CD14-positive monocyte (primary cell): ENCODE measurements around the gene NFAM1. TPM values are rescaled to one million over a fixed set of nuclear protein-coding genes. Genes with fewer than 3 reads are reported as not detected.

Source experiments
- DNase-seq, 3 donors: peaks; one replicate each; pipeline ENCODE4 v3.0.0-alpha.2; 2011 to 2022
- H2AFZ ChIP-seq: 2 replicates; pipeline ENCODE4 v1.6.0; 2012; ENCODE audit warnings: mild to moderate bottlenecking, low read depth, low read length, inconsistent platforms; ENCODE audit not compliant: insufficient read depth, poor library complexity, severe bottlenecking
- H3K27ac ChIP-seq, 2 donors: 1 replicate in 1 of 2; 2 replicates in 1 of 2; pipeline ENCODE4 v1.5.1; 2012 to 2013; ENCODE audit warnings: low read length in 2 of 2, control low read depth in 1 of 2, inconsistent platforms in 1 of 2, low read depth in 1 of 2, mild to moderate bottlenecking in 1 of 2
- H3K27me3 ChIP-seq, 2 donors: one replicate each; pipeline versions ENCODE4 v1.6.0 to v1.6.1; 2011 to 2013; ENCODE audit warnings: low read length in 2 of 2; ENCODE audit not compliant: control insufficient read depth in 2 of 2, insufficient read depth in 2 of 2
- H3K36me3 ChIP-seq, 2 donors: replicated peaks in 1 of 2; 1 replicate in 1 of 2; 2 replicates in 1 of 2; pipeline versions ENCODE4 v1.5.1 to v1.6.1; 2012 to 2013; ENCODE audit warnings: low read length in 2 of 2, control low read depth in 1 of 2, inconsistent platforms in 1 of 2, mild to moderate bottlenecking in 1 of 2; ENCODE audit not compliant: insufficient read depth in 2 of 2, control insufficient read depth in 1 of 2
- H3K4me1 ChIP-seq, 2 donors: 1 replicate in 1 of 2; 2 replicates in 1 of 2; pipeline versions ENCODE4 v1.5.1 to v1.6.1; 2012 to 2013; ENCODE audit warnings: low read length in 2 of 2, control low read depth in 1 of 2, inconsistent platforms in 1 of 2, mild to moderate bottlenecking in 1 of 2, moderate library complexity in 1 of 2; ENCODE audit not compliant: insufficient read depth in 2 of 2, control insufficient read depth in 1 of 2
- H3K4me2 ChIP-seq: replicated peaks from 2 replicates; pipeline ENCODE3; 2012; ENCODE audit warnings: low read length, moderate library complexity, mild to moderate bottlenecking; ENCODE audit not compliant: poor library complexity, severe bottlenecking; ENCODE audit errors: extremely low read depth
- H3K4me3 ChIP-seq, 3 experiments: fragments of 200-600 bp in 1 of 3; sonication (generic) in 1 of 3; replicated peaks in 1 of 3; 1 replicate in 2 of 3; 2 replicates in 1 of 3; pipeline ENCODE4 v1.5.1; 2011 to 2013; ENCODE audit warnings: low read length in 3 of 3, mild to moderate bottlenecking in 3 of 3, control low read depth in 2 of 3, low read depth in 2 of 3, inconsistent platforms in 1 of 3, moderate library complexity in 1 of 3
- H3K79me2 ChIP-seq: 2 replicates; pipeline ENCODE4 v1.6.0; 2012; ENCODE audit warnings: mild to moderate bottlenecking, control low read depth, inconsistent platforms, low read length, moderate library complexity; ENCODE audit not compliant: insufficient read depth
- H3K9ac ChIP-seq: 2 replicates; pipeline ENCODE4 v1.6.0; 2017; ENCODE audit warnings: low read length, mild to moderate bottlenecking; ENCODE audit not compliant: insufficient read depth, poor library complexity, severe bottlenecking
- H3K9me3 ChIP-seq, 2 donors: replicated peaks in 1 of 2; 1 replicate in 1 of 2; 2 replicates in 1 of 2; pipeline versions ENCODE4 v1.5.1 to v1.6.1; 2012 to 2013; ENCODE audit warnings: low read length in 2 of 2, control low read depth in 1 of 2; ENCODE audit not compliant: control insufficient read depth in 1 of 2, insufficient read depth in 1 of 2
- H4K20me1 ChIP-seq: 2 replicates; pipeline ENCODE4 v1.6.0; 2012; ENCODE audit warnings: mild to moderate bottlenecking, low read length, control low read depth, moderate library complexity; ENCODE audit not compliant: insufficient read depth
- H3K27ac Mint-ChIP-seq, 7 donors: one replicate each; pipeline ENCODE4 v1.8.0; 2020; ENCODE audit warnings: mild to moderate bottlenecking in 7 of 7, mixed read lengths in 7 of 7, moderate library complexity in 6 of 7, inconsistent platforms in 2 of 7
- H3K27me3 Mint-ChIP-seq, 3 donors: one replicate each; pipeline ENCODE4 v1.8.0; 2021 to 2022; ENCODE audit warnings: low read depth in 3 of 3, mild to moderate bottlenecking in 3 of 3, mixed read lengths in 3 of 3, moderate library complexity in 3 of 3, inconsistent platforms in 1 of 3
- H3K36me3 Mint-ChIP-seq, 2 donors: one replicate each; pipeline ENCODE4 v1.8.0; 2020; ENCODE audit warnings: mixed read lengths in 2 of 2, inconsistent platforms in 1 of 2, mild to moderate bottlenecking in 1 of 2
- H3K4me1 Mint-ChIP-seq: one replicate; pipeline ENCODE4 v1.8.0; 2020; ENCODE audit warnings: mild to moderate bottlenecking, mixed read lengths
- H3K4me3 Mint-ChIP-seq, 2 donors: one replicate each; pipeline ENCODE4 v1.8.0; 2020; ENCODE audit warnings: mild to moderate bottlenecking in 2 of 2, mixed read lengths in 2 of 2, moderate library complexity in 1 of 2
- H3K9me3 Mint-ChIP-seq, 7 donors: one replicate each; pipeline ENCODE4 v1.8.0; 2020 to 2022; ENCODE audit warnings: mixed read lengths in 7 of 7, mild to moderate bottlenecking in 6 of 7, moderate library complexity in 6 of 7, inconsistent platforms in 2 of 7
- CTCF ChIP-seq: fragments of 200-600 bp; IDR thresholded peaks from one replicate; pipeline ENCODE4 v1.8.0; 2022; ENCODE audit warnings: antibody characterized with exemption, mild to moderate bottlenecking
- WGBS: methylation state at CpG from one replicate; pipeline ENCODE4 v1.1.5; 2013; ENCODE audit warnings: missing lambda C conversion rate; ENCODE audit not compliant: insufficient coverage; 5-methylcytosine and 5-hydroxymethylcytosine counted together
- intact Hi-C, 2 donors: fragments of 100-400 bp; cut with micrococcal nuclease; formaldehyde crosslinking; loops; one replicate each; pipeline versions ENCODE4 v1.15.0 to v1.15.1; 2023
- polyA plus RNA-seq, 3 donors: library from polyadenylated mRNA; depleted of rRNA in 1 of 3; unstranded in 2 of 3; stranded (reverse) in 1 of 3; fragments of 300-500 nt in 2 of 3; fragments of >200 nt in 1 of 3; fragmentation: Illumina TruSeq in 2 of 3; gene quantifications; 1 replicate in 2 of 3; 2 replicates in 1 of 3; pipeline ENCODE4 v1.2.3, GENCODE V29; 2012 to 2021

Gene NFAM1
- polyA plus RNA-seq, 3 donors, result 36.0 to 71.0 (median 69.7) TPM

- H3K4me1 Mint-ChIP-seq, result no peaks in the 10 kb centered on the region
- peaks cover 0 to 1% (median 0%) of the 10 kb centered on the region in 3 donors for H3K27me3 Mint-ChIP-seq
- Histone ChIP-seq H3K79me2 (no peaks in the 10 kb centered on the region), H3K9me3 (no peaks in the 10 kb centered on the region), H3K27me3 (no peaks in the 10 kb centered on the region), H3K27ac (no peak overlapping the region), H3K4me3 (no peak overlapping the region), H3K36me3 (peaks cover 78 to 88% of the 10 kb centered on the region in 2 donors), H3K4me1 (no peaks in the 10 kb centered on the region), H3K4me2 (no peak overlapping the region), H4K20me1 (peaks cover 92% of the 10 kb centered on the region), H3K9ac (no peak overlapping the region), H2AFZ (no peak overlapping the region)
- no peak for DNase-seq
- no peak for TF ChIP-seq CTCF
- no peak overlapping the region for H3K4me3 Mint-ChIP-seq
- H3K36me3 Mint-ChIP-seq, result peaks cover 69 to 96% of the 10 kb centered on the region in 2 donors
- 100% methylated on average over 6 of the region's 7 CpGs for WGBS
- intact Hi-C loops, result no loop called here
- no peaks in the 10 kb centered on the region for H3K9me3 Mint-ChIP-seq
- H3K27ac Mint-ChIP-seq, result peak overlapping the region in 2 of 7 donors; percentile 59 to 74
These were observed 43.1 kb downstream of the NFAM1 start for GRCh38 chr22:42389143-42389542.

DNA sequence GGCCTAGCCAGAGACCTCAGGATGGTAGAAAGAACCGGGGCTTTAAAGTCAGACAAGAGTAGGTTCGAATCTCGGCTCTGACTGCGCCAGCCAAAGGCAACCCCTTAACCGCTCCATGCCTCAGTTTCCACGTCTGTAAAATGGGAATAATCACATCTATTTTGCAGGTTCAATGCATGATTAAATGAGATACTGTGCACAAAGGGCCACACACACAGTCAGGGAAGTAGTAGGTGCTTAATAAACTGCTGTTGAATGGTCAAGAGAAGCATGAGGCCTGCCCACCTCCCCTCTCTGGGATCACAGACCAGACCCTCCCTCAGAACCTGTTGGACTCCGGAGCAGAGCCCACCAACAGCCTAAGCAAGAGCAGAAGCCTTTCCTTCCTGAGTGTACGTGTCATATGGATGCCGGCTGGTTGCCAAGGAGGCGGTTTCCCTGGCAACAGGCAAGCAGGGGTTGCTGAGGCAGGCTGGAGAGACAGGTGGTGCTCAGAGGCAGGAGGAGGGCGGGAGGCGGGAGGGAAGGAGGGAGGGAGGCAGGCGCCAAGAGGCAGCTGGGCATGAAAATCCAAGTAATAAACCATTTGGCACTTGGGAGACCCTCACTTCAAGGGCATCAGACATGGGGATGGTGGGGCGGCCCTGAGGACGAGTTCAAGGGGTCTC lies 43.9 kb downstream of the NFAM1 start:
- Histone ChIP-seq H3K4me3 (no peak overlapping the region), H3K27ac (no peak overlapping the region), H3K9ac (no peak overlapping the region), H4K20me1 (peaks cover 97% of the 10 kb centered on the region), H3K4me1 (no peaks in the 10 kb centered on the region), H3K79me2 (no peaks in the 10 kb centered on the region), H3K27me3 (no peaks in the 10 kb centered on the region), H3K9me3 (no peaks in the 10 kb centered on the region), H3K36me3 (peaks cover 83 to 92% of the 10 kb centered on the region in 2 donors), H3K4me2 (no peak overlapping the region), H2AFZ (no peak overlapping the region)
- H3K4me3 Mint-ChIP-seq, result no peak overlapping the region
- no peaks in the 10 kb centered on the region for H3K9me3 Mint-ChIP-seq
- H3K4me1 Mint-ChIP-seq, result no peaks in the 10 kb centered on the region
- DNase-seq, result no peak
- H3K36me3 Mint-ChIP-seq, result peaks cover 74 to 98% of the 10 kb centered on the region in 2 donors
- WGBS, result 91% methylated on average over 14 of the region's 15 CpGs
- H3K27me3 Mint-ChIP-seq, result peaks cover 0 to 1% (median 0%) of the 10 kb centered on the region in 3 donors
- no peak overlapping the region for H3K27ac Mint-ChIP-seq
- intact Hi-C loops, result no loop called here
- no peak for TF ChIP-seq CTCF
